B cell (primary cell): ENCODE measurements around the gene MRPL24. TPM values are rescaled to one million over a fixed set of nuclear protein-coding genes. Genes with fewer than 3 reads are reported as not detected.

Source experiments
- ATAC-seq: fragments of 200-7000 bp; cut with Tn5 transposase; one replicate; pipeline ENCODE4 v1.10.0; 2021; ENCODE audit warnings: low read depth, mild to moderate bottlenecking, moderate number of reproducible peaks, moderate library complexity
- CTCF ChIA-PET: fragments of 350-600 bp; sonication (Branson Sonifier 250); formaldehyde crosslinking; loops from one replicate; lab custom pipeline; 2021; ENCODE audit warnings: antibody characterized with exemption, inconsistent platforms; lab: Charles Lee
- POLR2A ChIA-PET: fragments of 350-600 bp; sonication (Branson Sonifier 250); formaldehyde crosslinking; loops from one replicate; lab custom pipeline; 2021; ENCODE audit warnings: antibody characterized with exemption; lab: Charles Lee
- DNase-seq: peaks from one replicate; pipeline ENCODE4 v3.0.0; 2013
- H2AFZ ChIP-seq: 2 replicates; pipeline ENCODE4 v1.6.1; 2012; ENCODE audit warnings: mild to moderate bottlenecking, low read depth, low read length; ENCODE audit not compliant: insufficient read depth, poor library complexity, severe bottlenecking
- H3K27ac ChIP-seq, 2 donors: 1 replicate in 1 of 2; 2 replicates in 1 of 2; pipeline ENCODE4 v1.5.1; 2012 to 2013; ENCODE audit warnings: low read length in 2 of 2, mild to moderate bottlenecking in 2 of 2, moderate library complexity in 1 of 2
- H3K27me3 ChIP-seq, 4 experiments: fragments of 200-600 bp in 1 of 4; sonication (generic) in 1 of 4; replicated peaks in 1 of 4; 1 replicate in 2 of 4; 2 replicates in 2 of 4; pipeline versions ENCODE4 v1.6.1 to v1.7.0; 2013 to 2016; ENCODE audit warnings: low read length in 3 of 4, mild to moderate bottlenecking in 2 of 4, mixed read lengths in 1 of 4, moderate library complexity in 1 of 4; ENCODE audit not compliant: insufficient read depth in 4 of 4, control insufficient read depth in 3 of 4; ENCODE audit errors: control extremely low read depth in 1 of 4
- H3K36me3 ChIP-seq, 2 experiments: replicated peaks in 1 of 2; 1 replicate in 1 of 2; 2 replicates in 1 of 2; pipeline versions ENCODE4 v1.6.1 to v1.7.1; 2013; ENCODE audit warnings: low read length in 1 of 2; ENCODE audit not compliant: insufficient read depth in 2 of 2, control insufficient read depth in 1 of 2; ENCODE audit errors: control extremely low read depth in 1 of 2, extremely low read depth in 1 of 2
- H3K4me1 ChIP-seq, 2 donors: fragments of 200-600 bp in 1 of 2; sonication (generic) in 1 of 2; 1 replicate in 1 of 2; 2 replicates in 1 of 2; pipeline versions ENCODE4 v1.5.1 to v1.6.1; 2013 to 2017; ENCODE audit warnings: low read length in 2 of 2; ENCODE audit not compliant: control insufficient read depth in 2 of 2, insufficient read depth in 2 of 2
- H3K4me2 ChIP-seq: replicated peaks from 2 replicates; pipeline ENCODE3; 2012; ENCODE audit warnings: mild to moderate bottlenecking, low read depth, low read length; ENCODE audit not compliant: poor library complexity, severe bottlenecking
- H3K4me3 ChIP-seq, 5 experiments: fragments of 200-600 bp in 1 of 5; sonication (generic) in 1 of 5; 1 replicate in 3 of 5; 2 replicates in 2 of 5; pipeline versions ENCODE4 v1.5.1 to v1.7.0; 2011 to 2016; ENCODE audit warnings: low read length in 4 of 5, mild to moderate bottlenecking in 4 of 5, low read depth in 2 of 5, control low read depth in 1 of 5, moderate library complexity in 1 of 5; ENCODE audit not compliant: insufficient read depth in 1 of 5; ENCODE audit errors: control extremely low read depth in 1 of 5, extremely low read depth in 1 of 5
- H3K79me2 ChIP-seq: fragments of 200-600 bp; sonication (generic); one replicate; pipeline ENCODE4 v1.6.0; 2016; ENCODE audit warnings: low read length; ENCODE audit not compliant: control insufficient read depth, insufficient read depth
- H3K9ac ChIP-seq: fragments of 200-600 bp; sonication (generic); 2 replicates; pipeline ENCODE4 v1.6.1; 2017; ENCODE audit warnings: mild to moderate bottlenecking, low read length, moderate library complexity
- H3K9me3 ChIP-seq, 3 donors: one replicate each; pipeline versions ENCODE4 v1.6.1 to v1.7.1; 2013; ENCODE audit warnings: low read length in 2 of 3; ENCODE audit not compliant: control insufficient read depth in 2 of 3, insufficient read depth in 1 of 3; ENCODE audit errors: control extremely low read depth in 1 of 3
- H4K20me1 ChIP-seq: 2 replicates; pipeline ENCODE4 v1.6.0; 2012; ENCODE audit warnings: mild to moderate bottlenecking, low read length; ENCODE audit not compliant: insufficient read depth, control insufficient read depth, poor library complexity, severe bottlenecking
- H3K27ac Mint-ChIP-seq: one replicate; pipeline ENCODE4 v1.8.0; 2021; ENCODE audit warnings: mixed read lengths
- H3K27me3 Mint-ChIP-seq: one replicate; pipeline ENCODE4 v1.8.0; 2021; ENCODE audit warnings: mixed read lengths
- H3K4me1 Mint-ChIP-seq: one replicate; pipeline ENCODE4 v1.8.0; 2021; ENCODE audit warnings: mixed read lengths
- H3K4me3 Mint-ChIP-seq: one replicate; pipeline ENCODE4 v1.8.0; 2021; ENCODE audit warnings: mixed read lengths
- H3K9me3 Mint-ChIP-seq: one replicate; pipeline ENCODE4 v1.8.0; 2022; ENCODE audit warnings: mixed read lengths; ENCODE audit not compliant: insufficient read depth
- EZH2 ChIP-seq: IDR thresholded peaks from 2 replicates; pipeline ENCODE4 v1.6.1; 2012; ENCODE audit warnings: borderline replicate concordance, low read depth, mild to moderate bottlenecking, moderate library complexity, low read length; ENCODE audit not compliant: insufficient read depth, poor library complexity, severe bottlenecking
- WGBS: methylation state at CpG from one replicate; pipeline ENCODE4 v1.1.5; 2013; ENCODE audit warnings: missing lambda C conversion rate; ENCODE audit not compliant: insufficient coverage; 5-methylcytosine and 5-hydroxymethylcytosine counted together
- intact Hi-C: fragments of 100-400 bp; cut with micrococcal nuclease; formaldehyde crosslinking; loops from one replicate; pipeline ENCODE4 v1.10.0; 2022
- polyA minus RNA-seq: library from RNA; depleted of rRNA, polyadenylated mRNA; stranded (reverse); fragments of >200 nt; gene quantifications from 2 replicates; pipeline ENCODE4 v1.2.3, GENCODE V29; 2012
- polyA plus RNA-seq: library from polyadenylated mRNA; depleted of rRNA; stranded (reverse); fragments of >200 nt; gene quantifications from 2 replicates; pipeline ENCODE4 v1.2.3, GENCODE V29; 2012
- total RNA-seq, 2 donors: library from RNA; stranded (reverse); fragments of 120-200 nt in 1 of 2; gene quantifications; 1 replicate in 1 of 2; 2 replicates in 1 of 2; pipeline versions ENCODE4 v1.2.3 to v1.2.4, GENCODE V29; 2013 to 2022
- TF ChIP-seq, protein P1 (sequence below): fragments of 200-600 bp; IDR thresholded peaks from one replicate; pipeline ENCODE4 v1.8.0; 2022; ENCODE audit warnings: antibody characterized with exemption, mild to moderate bottlenecking

The MRPL24 gene
- 34.6 and 41.1 TPM in 2 replicates for total RNA-seq
- total RNA-seq (2013) = 41.8 TPM
- polyA plus RNA-seq = 23.0 and 39.4 TPM in 2 replicates
- 23.0 and 26.6 TPM in 2 replicates for polyA minus RNA-seq

- peaks cover 0 to 47% of the 10 kb centered on the region in 2 experiments for H3K36me3 ChIP-seq
- H3K9ac ChIP-seq = peak within 1 kb of the TSS; percentile 75
- no peaks in the 10 kb centered on the region for H4K20me1 ChIP-seq
- H2AFZ ChIP-seq = peak within 1 kb of the TSS; percentile 86
- H3K4me2 ChIP-seq = peak within 1 kb of the TSS; percentile 84
- ChIA-PET CTCF (interaction anchor here (0.6 to 5.1 kb wide), 10 partner anchors 11 to 115 kb away, joined by 3 to 43 read pairs (median 5); partner anchors contain the start of genes ISG20L2, METTL25B and PRCC), POLR2A (interaction anchor here (0.9 to 2.8 kb wide), 7 partner anchors 11 to 240 kb away, joined by 3 to 43 read pairs (median 7); partner anchors contain the start of genes HDGF, ISG20L2, METTL25B and PRCC)
- 0% methylated on average over 27 of the region's 38 CpGs for WGBS
- intact Hi-C loops = loop anchor here (1.0 kb wide), 3 partner anchors 10 to 26 kb away; partner anchors contain the start of genes HDGF, ISG20L2, METTL25B and PRCC
- DNase-seq (peak; percentile 98), ATAC-seq (peak; percentile 90)
- no peaks in the 10 kb centered on the region for H3K9me3 ChIP-seq
- peaks cover 15 to 20% of the 10 kb centered on the region in 2 donors for H3K4me1 ChIP-seq
- no peaks in the 10 kb centered on the region for H3K27me3 ChIP-seq
- H3K27ac ChIP-seq = peak within 1 kb of the TSS; percentile 77 to 95
- Mint-ChIP-seq H3K9me3 (peaks cover 2% of the 10 kb centered on the region), H3K4me1 (peaks cover 36% of the 10 kb centered on the region), H3K27me3 (no peaks in the 10 kb centered on the region), H3K27ac (peak within 1 kb of the TSS; percentile 98), H3K4me3 (peak within 1 kb of the TSS; percentile 96)
- TF ChIP-seq, protein P1, sequence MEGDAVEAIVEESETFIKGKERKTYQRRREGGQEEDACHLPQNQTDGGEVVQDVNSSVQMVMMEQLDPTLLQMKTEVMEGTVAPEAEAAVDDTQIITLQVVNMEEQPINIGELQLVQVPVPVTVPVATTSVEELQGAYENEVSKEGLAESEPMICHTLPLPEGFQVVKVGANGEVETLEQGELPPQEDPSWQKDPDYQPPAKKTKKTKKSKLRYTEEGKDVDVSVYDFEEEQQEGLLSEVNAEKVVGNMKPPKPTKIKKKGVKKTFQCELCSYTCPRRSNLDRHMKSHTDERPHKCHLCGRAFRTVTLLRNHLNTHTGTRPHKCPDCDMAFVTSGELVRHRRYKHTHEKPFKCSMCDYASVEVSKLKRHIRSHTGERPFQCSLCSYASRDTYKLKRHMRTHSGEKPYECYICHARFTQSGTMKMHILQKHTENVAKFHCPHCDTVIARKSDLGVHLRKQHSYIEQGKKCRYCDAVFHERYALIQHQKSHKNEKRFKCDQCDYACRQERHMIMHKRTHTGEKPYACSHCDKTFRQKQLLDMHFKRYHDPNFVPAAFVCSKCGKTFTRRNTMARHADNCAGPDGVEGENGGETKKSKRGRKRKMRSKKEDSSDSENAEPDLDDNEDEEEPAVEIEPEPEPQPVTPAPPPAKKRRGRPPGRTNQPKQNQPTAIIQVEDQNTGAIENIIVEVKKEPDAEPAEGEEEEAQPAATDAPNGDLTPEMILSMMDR = no peak
- TF ChIP-seq EZH2 = no peak
- peaks cover 21% of the 10 kb centered on the region for H3K79me2 ChIP-seq
- H3K4me3 ChIP-seq = peak within 1 kb of the TSS; percentile 45 to 85 (median 71)
These were observed at the start of gene MRPL24 for GRCh38 chr1:156740741-156741480. Gene MRPL24, minus strand, starts transcription at chr1:156741088. Its CDS starts 2,384 bp downstream, at chr1:156738704.
